Adrenal gland (tissue), 12 donors: ENCODE measurements around the gene WFIKKN2. TPM values are rescaled to one million over a fixed set of nuclear protein-coding genes. Genes with fewer than 3 reads are reported as not detected.

Experiments
- DNase-seq, 7 donors: peaks; one replicate each; pipeline ENCODE4 v3.0.0-alpha.2; 2019 to 2020
- H3K27ac ChIP-seq, 5 donors: fragments of 200-600 bp; sonication (generic) in 4 of 5; 1 replicate in 3 of 5; 2 replicates in 2 of 5; pipeline versions ENCODE4 v1.5.1 to v1.8.0; 2016 to 2020; ENCODE audit warnings: mild to moderate bottlenecking in 1 of 5
- H3K27me3 ChIP-seq: fragments of 200-600 bp; 2 replicates; pipeline ENCODE4 v1.8.0; 2021
- H3K36me3 ChIP-seq, 2 donors: fragments of 200-600 bp; replicated peaks in 1 of 2; 1 replicate in 1 of 2; 2 replicates in 1 of 2; pipeline versions ENCODE4 v1.5.1 to v1.8.0; 2018 to 2022
- H3K4me1 ChIP-seq, 2 donors: fragments of 200-600 bp; replicated peaks in 1 of 2; 1 replicate in 1 of 2; 2 replicates in 1 of 2; pipeline versions ENCODE4 v1.5.1 to v1.8.0; 2018 to 2021
- H3K4me3 ChIP-seq, 4 donors: fragments of 200-600 bp; sonication (generic) in 3 of 4; one replicate each; pipeline ENCODE4 v1.5.1; 2016 to 2018
- H3K9me3 ChIP-seq, 3 donors: fragments of 200-600 bp; sonication (generic) in 1 of 3; replicated peaks in 1 of 3; 1 replicate in 2 of 3; 2 replicates in 1 of 3; pipeline versions ENCODE4 v1.5.1 to v1.8.0; 2016 to 2021
- POLR2A ChIP-seq, 2 donors: fragments of 450-650 bp; IDR thresholded peaks; one replicate each; pipeline ENCODE4 v1.6.1; 2017; ENCODE audit warnings: antibody characterized with exemption in 2 of 2, mild to moderate bottlenecking in 2 of 2, moderate library complexity in 1 of 2
- WGBS, 4 donors: extraction: QIAGEN DNeasy Blood & Tissue Kit in 2 of 4; methylation state at CpG; one replicate each; pipeline versions ENCODE4 v1.1.5 to v1.1.7; 2013 to 2017; 5-methylcytosine and 5-hydroxymethylcytosine counted together
- intact Hi-C, 2 donors: fragments of 100-400 bp; cut with DNase I; formaldehyde crosslinking; loops; one replicate each; pipeline versions ENCODE4 v1.14.1 to v1.15.0; 2022 to 2023
- polyA plus RNA-seq, 3 donors: library from polyadenylated mRNA; stranded (reverse); fragments of 200-250 nt in 2 of 3; fragments of 350-450 nt in 1 of 3; fragmentation: Illumina TruSeq in 1 of 3; extraction: RNeasy Lipid Tissue Mini Kit (QIAGEN cat#74804) in 1 of 3; gene quantifications; one replicate each; pipeline ENCODE4 v1.2.3, GENCODE V29; 2013 to 2014
- total RNA-seq, 9 donors: library from RNA; depleted of rRNA in 4 of 9; stranded (reverse); fragments of >200 nt in 4 of 9; fragments of 120-200 nt in 1 of 9; fragmentation: NEBNext Ultra II Directional in 1 of 9; extraction: Animal tissue kit (Norgen Biotek cat#: 25700) in 1 of 9; gene quantifications; one replicate each; pipeline versions ENCODE4 v1.1.0 to v1.2.4, GENCODE V29; 2013 to 2023
- TF ChIP-seq, protein P1 (sequence below), 6 experiments: fragments of 450-650 bp in 4 of 6; fragments of 200-600 bp in 2 of 6; sonication (generic) in 1 of 6; IDR thresholded peaks; 1 replicate in 5 of 6; 2 replicates in 1 of 6; pipeline versions ENCODE4 v1.5.1 to v1.8.0; 2016 to 2021; ENCODE audit warnings: antibody characterized with exemption in 6 of 6, mild to moderate bottlenecking in 2 of 6, moderate library complexity in 1 of 6
- donor health status: healthy with polysubstance abuse.
- donor health status: Bipolar disorder and iron deficiency.
- donor health status: DM: yes; HTN: yes; CAD: no.
- donor health status: DM: no; HTN: no; CAD: no.
- donor health status: DM: no; HTN: no; CAD: no.
- donor health status: DM: yes; HTN: yes; CAD: no.

Gene WFIKKN2
- total and polyA plus RNA-seq, 12 donors: 0.81 to 4.3 (median 1.4) TPM

- Histone ChIP-seq H3K4me3 (no peak overlapping the region), H3K4me1 (peaks cover 8 to 39% of the 10 kb centered on the region in 2 donors), H3K27me3 (no peaks in the 10 kb centered on the region), H3K27ac (peak overlapping the region in 3 of 5 donors; percentile 60 to 100 (median 99)), H3K36me3 (peaks cover 0 to 22% of the 10 kb centered on the region in 2 donors), H3K9me3 (no peaks in the 10 kb centered on the region)
- intact Hi-C loops: no loop called here
- DNase-seq: no peak
- TF ChIP-seq, protein P1, sequence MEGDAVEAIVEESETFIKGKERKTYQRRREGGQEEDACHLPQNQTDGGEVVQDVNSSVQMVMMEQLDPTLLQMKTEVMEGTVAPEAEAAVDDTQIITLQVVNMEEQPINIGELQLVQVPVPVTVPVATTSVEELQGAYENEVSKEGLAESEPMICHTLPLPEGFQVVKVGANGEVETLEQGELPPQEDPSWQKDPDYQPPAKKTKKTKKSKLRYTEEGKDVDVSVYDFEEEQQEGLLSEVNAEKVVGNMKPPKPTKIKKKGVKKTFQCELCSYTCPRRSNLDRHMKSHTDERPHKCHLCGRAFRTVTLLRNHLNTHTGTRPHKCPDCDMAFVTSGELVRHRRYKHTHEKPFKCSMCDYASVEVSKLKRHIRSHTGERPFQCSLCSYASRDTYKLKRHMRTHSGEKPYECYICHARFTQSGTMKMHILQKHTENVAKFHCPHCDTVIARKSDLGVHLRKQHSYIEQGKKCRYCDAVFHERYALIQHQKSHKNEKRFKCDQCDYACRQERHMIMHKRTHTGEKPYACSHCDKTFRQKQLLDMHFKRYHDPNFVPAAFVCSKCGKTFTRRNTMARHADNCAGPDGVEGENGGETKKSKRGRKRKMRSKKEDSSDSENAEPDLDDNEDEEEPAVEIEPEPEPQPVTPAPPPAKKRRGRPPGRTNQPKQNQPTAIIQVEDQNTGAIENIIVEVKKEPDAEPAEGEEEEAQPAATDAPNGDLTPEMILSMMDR (IDR thresholded peaks at IDR 0.05): no peak
- no peak for TF ChIP-seq POLR2A (IDR thresholded peaks at IDR 0.05)
- 46 to 64% (median 56%) methylated on average over 2 of the region's 2 CpGs for WGBS, 4 donors
Measured at GRCh38 chr17:50861334-50861676, 25.9 kb downstream of the WFIKKN2 start.

- H3K4me1 ChIP-seq: peaks cover 8 to 39% of the 10 kb centered on the region in 2 donors
- TF ChIP-seq, protein P1 (IDR thresholded peaks at IDR 0.05): no peak
- TF ChIP-seq POLR2A (IDR thresholded peaks at IDR 0.05): no peak
- no peaks in the 10 kb centered on the region for H3K27me3 ChIP-seq
- peaks cover 0 to 22% of the 10 kb centered on the region in 2 donors for H3K36me3 ChIP-seq
- H3K4me3 ChIP-seq: peak overlapping the region in 1 of 4 donors; percentile 87
- no peaks in the 10 kb centered on the region for H3K9me3 ChIP-seq
- H3K27ac ChIP-seq: peak overlapping the region in 3 of 5 donors; percentile 60 to 100 (median 99)
- intact Hi-C loops: no loop called here
- no peak for DNase-seq
- WGBS, 4 donors: 35 to 43% (median 39%) methylated on average over 7 of the region's 7 CpGs
Measured at GRCh38 chr17:50861822-50862528, 26.6 kb downstream of the WFIKKN2 start.

DNA sequence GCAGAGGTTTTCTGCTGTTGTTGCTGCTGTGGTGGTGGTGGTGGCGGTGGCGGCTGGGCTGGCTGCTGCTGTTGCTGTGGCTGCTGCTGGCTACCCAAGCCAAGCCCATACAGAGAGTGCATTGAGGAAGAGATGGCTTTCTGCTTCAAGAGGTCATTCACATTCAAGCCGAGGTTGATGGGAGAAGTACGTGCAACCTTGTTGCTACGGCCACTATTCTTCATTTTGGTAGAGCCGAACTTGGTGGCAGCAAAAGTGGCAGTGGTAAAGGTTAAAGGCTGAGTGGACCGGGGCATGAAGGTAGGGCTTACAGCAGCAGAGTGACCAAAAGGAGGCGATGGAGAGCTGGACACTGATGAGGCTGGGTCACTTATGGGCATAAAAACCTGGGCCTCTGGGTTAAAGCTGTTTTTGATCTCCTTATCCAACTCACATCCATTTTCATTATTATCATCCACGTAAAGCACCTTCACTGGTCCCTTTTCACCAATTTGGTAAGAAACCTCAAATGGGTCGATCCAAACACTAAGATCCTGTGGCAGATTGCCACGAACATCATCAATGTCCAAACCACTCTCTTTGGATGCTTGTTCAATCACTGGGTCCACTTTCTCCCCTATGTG lies 27.9 kb downstream of the WFIKKN2 start:
- Histone ChIP-seq H3K9me3 (no peaks in the 10 kb centered on the region), H3K4me3 (peak overlapping the region in 1 of 4 donors; percentile 87), H3K36me3 (peaks cover 0 to 22% of the 10 kb centered on the region in 2 donors), H3K27me3 (no peaks in the 10 kb centered on the region), H3K4me1 (peaks cover 9 to 43% of the 10 kb centered on the region in 2 donors), H3K27ac (peak overlapping the region; percentile 78 to 100 (median 99))
- peak; percentile 56 to 87 (median 73) for DNase-seq
- TF ChIP-seq POLR2A (IDR thresholded peaks at IDR 0.05): peak in 1 of 2 donors; percentile 45
- TF ChIP-seq, protein P1 (IDR thresholded peaks at IDR 0.05): peak; percentile 20 to 61 (median 50)
- WGBS, 4 donors: 36 to 44% (median 43%) methylated on average over 11 of the region's 11 CpGs
- intact Hi-C loops: no loop called here

GRCh38 chr17:50863931-50864330 lies 28.5 kb downstream of the WFIKKN2 start:
- Histone ChIP-seq H3K9me3 (no peaks in the 10 kb centered on the region), H3K36me3 (peaks cover 0 to 22% of the 10 kb centered on the region in 2 donors), H3K4me1 (peaks cover 15 to 49% of the 10 kb centered on the region in 2 donors), H3K27me3 (no peaks in the 10 kb centered on the region), H3K4me3 (peak overlapping the region in 1 of 4 donors; percentile 87), H3K27ac (peak overlapping the region; percentile 97 to 100 (median 99))
- 38 to 61% (median 39%) methylated on average over 3 of the region's 3 CpGs for WGBS, 4 donors
- no peak for DNase-seq
- TF ChIP-seq, protein P1 (IDR thresholded peaks at IDR 0.05): no peak
- TF ChIP-seq POLR2A (IDR thresholded peaks at IDR 0.05): no peak
- intact Hi-C loops: no loop called here
